GM12878 (cell line): ENCODE measurements around the gene MRPS22. TPM values are rescaled to one million over a fixed set of nuclear protein-coding genes. Genes with fewer than 3 reads are reported as not detected.

ENCODE experiments used
- ATAC-seq: fragments of 200-7000 bp; cut with Tn5 transposase; 3 replicates; pipeline ENCODE4 v1.9.1; 2020; ENCODE audit warnings: mild to moderate bottlenecking, moderate library complexity
- BruUV-seq: library from RNA; stranded (reverse); fragments of 400-500 nt; replicated peaks from 2 replicates; lab custom pipeline; 2021; lab: Mats Ljungman, UMichigan
- CTCF ChIA-PET: fragments of 300-600 bp; sonication (Branson Sonifier 250); formaldehyde crosslinking; extraction: SDS; loops from one replicate; lab custom pipeline; 2021; ENCODE audit warnings: inconsistent platforms; lab: Yijun Ruan, JAX
- POLR2A ChIA-PET: fragments of 350-600 bp; formaldehyde crosslinking; extraction: SDS; loops from one replicate; lab custom pipeline; 2021; ENCODE audit warnings: inconsistent platforms; lab: Charles Lee
- RAD21 ChIA-PET: fragments of 300-600 bp; sonication (Branson Sonifier 250); formaldehyde crosslinking; loops from one replicate; lab custom pipeline; 2023; ENCODE audit warnings: antibody characterized with exemption; ENCODE audit not compliant: unreplicated experiment; lab: Charles Lee
- SMC1A ChIA-PET: fragments of 300-600 bp; sonication (Branson Sonifier 250); formaldehyde crosslinking; loops from one replicate; lab custom pipeline; 2023; ENCODE audit not compliant: unreplicated experiment, uncharacterized antibody; lab: Charles Lee
- DNase-seq: peaks from one replicate; pipeline ENCODE4 v3.0.0-alpha.2; 2011; ENCODE audit warnings: low read depth, low spot score
- FAIRE-seq: peaks from 3 replicates; lab custom pipeline; 2011; peaks lifted over from hg19 to GRCh38; lab: Jason Lieb, UNC
- H2AFZ ChIP-seq: 2 replicates; pipeline ENCODE4 v1.6.0; 2011; ENCODE audit warnings: low read depth, low read length, control low read depth; ENCODE audit not compliant: control insufficient read depth
- H3K27ac ChIP-seq: 2 replicates; pipeline ENCODE4 v1.5.1; 2011; ENCODE audit warnings: control low read depth; ENCODE audit not compliant: control insufficient read depth, insufficient read depth
- H3K27me3 ChIP-seq, 2 experiments: replicated peaks in 1 of 2; 2 replicates each; pipeline versions ENCODE4 v1.6.0 to v1.6.1; 2011; ENCODE audit warnings: low read length in 1 of 2; ENCODE audit not compliant: control insufficient read depth in 2 of 2, insufficient read depth in 2 of 2
- H3K36me3 ChIP-seq, 2 experiments: 2 replicates each; pipeline ENCODE4 v1.5.1; 2011; ENCODE audit warnings: low read length in 1 of 2; ENCODE audit not compliant: control insufficient read depth in 2 of 2, insufficient read depth in 2 of 2
- H3K4me1 ChIP-seq: 2 replicates; pipeline ENCODE4 v1.6.1; 2011; ENCODE audit warnings: mild to moderate bottlenecking, low read length, moderate library complexity, mixed read lengths; ENCODE audit not compliant: control insufficient read depth, insufficient read depth
- H3K4me2 ChIP-seq: 2 replicates; pipeline ENCODE4 v1.6.0; 2011; ENCODE audit warnings: control low read depth; ENCODE audit not compliant: control insufficient read depth, insufficient read depth
- H3K4me3 ChIP-seq: fragments of 200-600 bp; sonication (generic); 2 replicates; pipeline ENCODE4 v1.5.1; 2016
- H3K79me2 ChIP-seq: 2 replicates; pipeline ENCODE4 v1.6.0; 2011; ENCODE audit warnings: low read length; ENCODE audit not compliant: control insufficient read depth, insufficient read depth
- H3K9ac ChIP-seq: 2 replicates; pipeline ENCODE4 v1.8.0; 2011; ENCODE audit warnings: low read length, control low read depth, mixed read lengths; ENCODE audit not compliant: control insufficient read depth, insufficient read depth
- H3K9me3 ChIP-seq: replicated peaks from 3 replicates; pipeline ENCODE4 v1.5.1; 2011; ENCODE audit warnings: mild to moderate bottlenecking, low read length; ENCODE audit not compliant: control insufficient read depth, insufficient read depth
- H4K20me1 ChIP-seq: 2 replicates; pipeline ENCODE4 v1.6.0; 2011; ENCODE audit not compliant: control insufficient read depth, insufficient read depth
- BMI1 ChIP-seq: fragments of 450-650 bp; IDR thresholded peaks from 2 replicates; pipeline ENCODE4 v1.6.1; 2016; ENCODE audit warnings: mild to moderate bottlenecking, moderate library complexity, borderline replicate concordance
- ESRRA ChIP-seq: IDR thresholded peaks from 2 replicates; pipeline ENCODE4 v1.6.1; 2012; ENCODE audit warnings: mild to moderate bottlenecking, low read length, improper control_type of control experiment
- GABPA ChIP-seq: IDR thresholded peaks from 2 replicates; pipeline ENCODE4 v1.6.1; 2014; ENCODE audit warnings: antibody characterized with exemption, low read depth, mild to moderate bottlenecking, inconsistent platforms
- HCFC1 ChIP-seq: fragments of 150-350 bp; IDR thresholded peaks from 2 replicates; pipeline ENCODE4 v1.6.1; 2014; ENCODE audit warnings: low read length
- IKZF1 ChIP-seq: fragments of 450-650 bp; conservative IDR thresholded peaks from 2 replicates; pipeline ENCODE4 v1.6.1; 2017; ENCODE audit warnings: antibody characterized with exemption, mild to moderate bottlenecking
- NFYB ChIP-seq: IDR thresholded peaks from 2 replicates; pipeline ENCODE4 v1.6.1; 2011; ENCODE audit warnings: low read depth, mild to moderate bottlenecking, low read length, improper control_type of control experiment, moderate library complexity; ENCODE audit not compliant: insufficient read depth
- NR2C1 ChIP-seq: fragments of 450-650 bp; IDR thresholded peaks from 2 replicates; pipeline ENCODE4 v1.6.1; 2017; ENCODE audit warnings: antibody characterized with exemption, mild to moderate bottlenecking, moderate library complexity
- SPI1 ChIP-seq: IDR thresholded peaks from 2 replicates; pipeline ENCODE4 v1.6.1; 2011; ENCODE audit warnings: low read depth, mild to moderate bottlenecking, low read length, moderate library complexity, borderline replicate concordance; ENCODE audit not compliant: insufficient read depth
- ZNF207 ChIP-seq: fragments of 450-650 bp; IDR thresholded peaks from 2 replicates; pipeline ENCODE4 v1.6.1; 2014; ENCODE audit warnings: antibody characterized with exemption, mild to moderate bottlenecking, borderline replicate concordance
- ZNF24 ChIP-seq: fragments of 450-650 bp; IDR thresholded peaks from 2 replicates; pipeline ENCODE4 v1.6.1; 2017; ENCODE audit warnings: antibody characterized with exemption, mild to moderate bottlenecking
- ZNF274 ChIP-seq: IDR thresholded peaks from one replicate; pipeline ENCODE4 v1.8.0; 2011; ENCODE audit not compliant: insufficient read length, insufficient read depth
- ZSCAN29 ChIP-seq: fragments of 450-650 bp; IDR thresholded peaks from 2 replicates; pipeline ENCODE4 v1.6.1; 2017; ENCODE audit warnings: mild to moderate bottlenecking, moderate library complexity
- WGBS: methylation state at CpG from one replicate; pipeline ENCODE4 v1.1.6; 2016; ENCODE audit warnings: low lambda C conversion rate; ENCODE audit not compliant: insufficient replicate concordance, insufficient coverage; ENCODE audit errors: missing lambda C conversion rate; 5-methylcytosine and 5-hydroxymethylcytosine counted together
- in situ Hi-C: fragments of 300-500 bp; cut with MboI; formaldehyde crosslinking; loops from 9 replicates; pipeline ENCODE4 v1.14.3; 2018; ENCODE audit warnings: mixed read lengths
- intact Hi-C: fragments of 100-400 bp; cut with micrococcal nuclease; formaldehyde crosslinking; loops from one replicate; pipeline ENCODE4 v1.14.2; 2022; ENCODE audit not compliant: unreplicated experiment
- polyA plus RNA-seq, 11 experiments: library from polyadenylated mRNA; depleted of rRNA in 4 of 11; unstranded in 6 of 11; stranded (reverse) in 5 of 11; fragments of >200 nt; fragmentation: Nextera tagmentation in 4 of 11; fragmentation: Illumina TruSeq in 1 of 11; extraction: Ambion mirVana in 4 of 11; extraction: Trizol in 1 of 11; gene quantifications; 1 replicate in 1 of 11; 2 replicates in 10 of 11; pipeline versions ENCODE4 v1.2.1 to v1.2.3, GENCODE V29; 2011 to 2016; ENCODE audit warnings: inconsistent platforms in 2 of 11, missing spikeins in 2 of 11, low read depth in 1 of 11
- total RNA-seq, 4 experiments: library from RNA; depleted of rRNA in 3 of 4; stranded (reverse); fragments of >200 nt in 3 of 4; fragmentation: Illumina TruSeq in 1 of 4; extraction: Trizol in 1 of 4; gene quantifications; 2 replicates each; pipeline versions ENCODE4 v1.2.1 to v1.2.3, GENCODE V29; 2013 to 2021
- TF ChIP-seq, protein P1 (sequence below): fragments of 150-350 bp; IDR thresholded peaks from 2 replicates; pipeline ENCODE4 v1.6.1; 2014; ENCODE audit warnings: mild to moderate bottlenecking, low read depth, low read length
- TF ChIP-seq, protein P2 (sequence below): fragments of 450-650 bp; IDR thresholded peaks from 2 replicates; pipeline ENCODE4 v1.6.1; 2017; ENCODE audit warnings: mild to moderate bottlenecking
- TF ChIP-seq, protein P3 (sequence below): fragments of 450-650 bp; IDR thresholded peaks from 2 replicates; pipeline ENCODE4 v1.6.1; 2016; ENCODE audit warnings: mild to moderate bottlenecking

The MRPS22 gene
- total and polyA plus RNA-seq, 10 of the 15 experiments (the other 5 are each of a cell fraction or from before 2014, with no cell fraction given): 44.3 to 146 (median 75.2) TPM

DNA sequence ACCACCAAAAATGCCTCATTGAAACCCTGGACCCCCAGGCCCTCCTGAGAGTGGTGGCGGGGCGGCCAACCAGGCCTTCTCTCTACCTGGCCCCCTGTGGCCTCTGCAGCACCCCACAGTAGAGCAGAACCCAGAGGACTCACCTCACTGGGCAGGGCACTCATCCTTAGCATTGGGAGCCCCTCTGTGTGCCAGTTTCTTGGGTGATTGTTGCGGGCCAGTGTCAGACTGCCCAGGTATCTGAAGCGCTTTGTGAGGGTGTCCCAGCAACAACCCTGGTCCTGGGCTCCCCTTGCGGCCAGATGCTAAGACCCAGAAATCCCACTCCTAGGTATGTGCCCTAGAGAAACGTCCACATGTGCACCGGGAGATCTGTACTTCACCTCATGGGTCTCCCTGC is 20.7 kb upstream of the MRPS22 start:
- TF ChIP-seq, protein P1, sequence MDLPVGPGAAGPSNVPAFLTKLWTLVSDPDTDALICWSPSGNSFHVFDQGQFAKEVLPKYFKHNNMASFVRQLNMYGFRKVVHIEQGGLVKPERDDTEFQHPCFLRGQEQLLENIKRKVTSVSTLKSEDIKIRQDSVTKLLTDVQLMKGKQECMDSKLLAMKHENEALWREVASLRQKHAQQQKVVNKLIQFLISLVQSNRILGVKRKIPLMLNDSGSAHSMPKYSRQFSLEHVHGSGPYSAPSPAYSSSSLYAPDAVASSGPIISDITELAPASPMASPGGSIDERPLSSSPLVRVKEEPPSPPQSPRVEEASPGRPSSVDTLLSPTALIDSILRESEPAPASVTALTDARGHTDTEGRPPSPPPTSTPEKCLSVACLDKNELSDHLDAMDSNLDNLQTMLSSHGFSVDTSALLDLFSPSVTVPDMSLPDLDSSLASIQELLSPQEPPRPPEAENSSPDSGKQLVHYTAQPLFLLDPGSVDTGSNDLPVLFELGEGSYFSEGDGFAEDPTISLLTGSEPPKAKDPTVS: no peak
- TF ChIP-seq ZNF24 (no peak), SPI1 (no peak), BMI1 (no peak), NFYB (no peak), IKZF1 (no peak), ZSCAN29 (no peak), HCFC1 (no peak), ESRRA (no peak), GABPA (no peak), ZNF207 (no peak), NR2C1 (no peak), ZNF274 (no peak)
- TF ChIP-seq, protein P2, sequence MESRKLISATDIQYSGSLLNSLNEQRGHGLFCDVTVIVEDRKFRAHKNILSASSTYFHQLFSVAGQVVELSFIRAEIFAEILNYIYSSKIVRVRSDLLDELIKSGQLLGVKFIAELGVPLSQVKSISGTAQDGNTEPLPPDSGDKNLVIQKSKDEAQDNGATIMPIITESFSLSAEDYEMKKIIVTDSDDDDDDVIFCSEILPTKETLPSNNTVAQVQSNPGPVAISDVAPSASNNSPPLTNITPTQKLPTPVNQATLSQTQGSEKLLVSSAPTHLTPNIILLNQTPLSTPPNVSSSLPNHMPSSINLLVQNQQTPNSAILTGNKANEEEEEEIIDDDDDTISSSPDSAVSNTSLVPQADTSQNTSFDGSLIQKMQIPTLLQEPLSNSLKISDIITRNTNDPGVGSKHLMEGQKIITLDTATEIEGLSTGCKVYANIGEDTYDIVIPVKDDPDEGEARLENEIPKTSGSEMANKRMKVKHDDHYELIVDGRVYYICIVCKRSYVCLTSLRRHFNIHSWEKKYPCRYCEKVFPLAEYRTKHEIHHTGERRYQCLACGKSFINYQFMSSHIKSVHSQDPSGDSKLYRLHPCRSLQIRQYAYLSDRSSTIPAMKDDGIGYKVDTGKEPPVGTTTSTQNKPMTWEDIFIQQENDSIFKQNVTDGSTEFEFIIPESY: no peak
- TF ChIP-seq, protein P3, sequence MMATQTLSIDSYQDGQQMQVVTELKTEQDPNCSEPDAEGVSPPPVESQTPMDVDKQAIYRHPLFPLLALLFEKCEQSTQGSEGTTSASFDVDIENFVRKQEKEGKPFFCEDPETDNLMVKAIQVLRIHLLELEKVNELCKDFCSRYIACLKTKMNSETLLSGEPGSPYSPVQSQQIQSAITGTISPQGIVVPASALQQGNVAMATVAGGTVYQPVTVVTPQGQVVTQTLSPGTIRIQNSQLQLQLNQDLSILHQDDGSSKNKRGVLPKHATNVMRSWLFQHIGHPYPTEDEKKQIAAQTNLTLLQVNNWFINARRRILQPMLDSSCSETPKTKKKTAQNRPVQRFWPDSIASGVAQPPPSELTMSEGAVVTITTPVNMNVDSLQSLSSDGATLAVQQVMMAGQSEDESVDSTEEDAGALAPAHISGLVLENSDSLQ: no peak
- peaks cover 0 to 1% of the 10 kb centered on the region in 2 experiments; a peak in 2 of 4 replicates for H3K27me3 ChIP-seq
- FAIRE-seq (no peak), ATAC-seq (no peak), DNase-seq (no peak)
- intact Hi-C loops (no loop called here), in situ Hi-C loops (no loop called here)
- RAD21 ChIA-PET: no interaction called here
- no peak overlapping the region for H3K9ac ChIP-seq
- no peak overlapping the region for H3K27ac ChIP-seq
- POLR2A ChIA-PET: no interaction called here
- H2AFZ ChIP-seq: no peak overlapping the region
- no peaks in the 10 kb centered on the region for H3K79me2 ChIP-seq
- 28% methylated on average over 7 of the region's 7 CpGs for WGBS
- no peaks in the 10 kb centered on the region for H4K20me1 ChIP-seq
- CTCF ChIA-PET: no interaction called here
- H3K4me2 ChIP-seq: no peak overlapping the region
- H3K36me3 ChIP-seq: no peaks in the 10 kb centered on the region
- SMC1A ChIA-PET: no interaction called here
- no peak overlapping the region for H3K4me3 ChIP-seq
- no peaks in the 10 kb centered on the region for H3K4me1 ChIP-seq
- no peaks in the 10 kb centered on the region; the same call in 2 of the 3 replicates for H3K9me3 ChIP-seq
- BruUV-seq: no TSS peak
